K562 (cell line): Measurements from ENCODE around the gene EDEM1. TPM values are rescaled to one million over a fixed set of nuclear protein-coding genes. Genes with fewer than 3 reads are reported as not detected.
A peak's percentile ranks its signal among the peaks of the same experiment; 100 is the strongest.

Experiments used
- AFF1 ChIP-seq, 2 experiments: fragments of 450-650 bp; IDR thresholded peaks; 2 replicates each; pipeline ENCODE4 v1.6.1; 2018; ENCODE audit warnings: mild to moderate bottlenecking in 2 of 2, low read depth in 1 of 2; ENCODE audit not compliant: partially characterized antibody in 2 of 2
- ARID1B ChIP-seq: fragments of 450-650 bp; IDR thresholded peaks from 2 replicates; pipeline ENCODE4 v1.6.1; 2016; ENCODE audit warnings: antibody characterized with exemption, mild to moderate bottlenecking, inconsistent platforms
- ASH1L ChIP-seq: fragments of 450-650 bp; IDR thresholded peaks from 2 replicates; pipeline ENCODE4 v1.6.1; 2018; ENCODE audit warnings: borderline replicate concordance, mild to moderate bottlenecking, low read depth; ENCODE audit not compliant: partially characterized antibody
- ATF3 ChIP-seq, 2 experiments: fragments of 450-650 bp in 1 of 2; sonication (generic) in 1 of 2; formaldehyde crosslinking in 1 of 2; IDR thresholded peaks in 1 of 2; conservative IDR thresholded peaks in 1 of 2; 2 replicates each; pipeline versions ENCODE4 v1.6.1 to v1.8.1; 2016 to 2023; ENCODE audit warnings: mild to moderate bottlenecking in 2 of 2, moderate library complexity in 2 of 2, inconsistent platforms in 1 of 2, missing genetic modification reagents in 1 of 2
- BACH1 ChIP-seq: fragments of 200-800 bp; sonication (Bioruptor generic); IDR thresholded peaks from 2 replicates; pipeline ENCODE4 v1.6.1; 2016; ENCODE audit warnings: missing genetic modification characterization, missing compliant biosample characterization
- CHD2 ChIP-seq: IDR thresholded peaks from 2 replicates; pipeline ENCODE4 v1.6.1; 2011; ENCODE audit warnings: low read depth, low read length
- CREBBP ChIP-seq: IDR thresholded peaks from one replicate; pipeline ENCODE4 v1.6.1; 2012; ENCODE audit warnings: low read depth, mild to moderate bottlenecking, control low read depth, inconsistent platforms, low read length
- ELF1 ChIP-seq: fragments of 200-800 bp; sonication (Bioruptor generic); IDR thresholded peaks from 2 replicates; pipeline ENCODE4 v1.6.1; 2016; ENCODE audit warnings: missing genetic modification characterization, missing compliant biosample characterization
- ESRRA ChIP-seq: fragments of 450-650 bp; IDR thresholded peaks from 2 replicates; pipeline ENCODE4 v1.6.1; 2014; ENCODE audit warnings: low read depth, mild to moderate bottlenecking, moderate library complexity, borderline replicate concordance
- ETV1 ChIP-seq: fragments of 450-650 bp; conservative IDR thresholded peaks from 2 replicates; pipeline ENCODE4 v1.6.1; 2016; ENCODE audit warnings: missing genetic modification characterization, control low read depth, low read depth, missing compliant biosample characterization
- HNRNPLL ChIP-seq: fragments of 200-400 bp; formaldehyde crosslinking; IDR thresholded peaks from 2 replicates; pipeline ENCODE4 v1.6.1; 2017; ENCODE audit warnings: low read length, low read depth, mild to moderate bottlenecking; ENCODE audit not compliant: poor library complexity, severe bottlenecking
- IRF2 ChIP-seq: sonication (generic); formaldehyde crosslinking; IDR thresholded peaks from 2 replicates; pipeline ENCODE4 v1.8.1; 2022; ENCODE audit warnings: mild to moderate bottlenecking, missing genetic modification reagents
- PHTF2 ChIP-seq: fragments of 250-450 bp; sonication (Bioruptor Pico); IDR thresholded peaks from 2 replicates; pipeline ENCODE4 v1.5.0; 2021; ENCODE audit warnings: mild to moderate bottlenecking
- PML ChIP-seq: IDR thresholded peaks from 2 replicates; pipeline ENCODE4 v1.6.1; 2012; ENCODE audit warnings: low read length, inconsistent platforms
- RBM15 ChIP-seq: fragments of 200-400 bp; formaldehyde crosslinking; IDR thresholded peaks from 2 replicates; pipeline ENCODE4 v1.6.1; 2018; ENCODE audit warnings: mild to moderate bottlenecking, low read length, moderate library complexity; ENCODE audit not compliant: insufficient read depth
- SIN3A ChIP-seq, 2 experiments: fragments of 150-350 bp in 1 of 2; IDR thresholded peaks; 2 replicates each; pipeline ENCODE4 v1.6.1; 2011 to 2016; ENCODE audit warnings: borderline replicate concordance in 2 of 2, low read depth in 2 of 2, low read length in 2 of 2, mild to moderate bottlenecking in 2 of 2, moderate library complexity in 2 of 2; ENCODE audit not compliant: control insufficient read depth in 1 of 2
- TFAM ChIP-seq: fragments of 250-450 bp; sonication (Bioruptor Pico); conservative IDR thresholded peaks from 2 replicates; pipeline ENCODE4 v1.5.0; 2021; ENCODE audit warnings: mild to moderate bottlenecking, moderate library complexity
- USF2 ChIP-seq: sonication (generic); formaldehyde crosslinking; IDR thresholded peaks from 2 replicates; pipeline ENCODE4 v1.5.0; 2020; ENCODE audit warnings: missing genetic modification reagents
- ZBTB2 ChIP-seq: fragments of 450-650 bp; IDR thresholded peaks from 2 replicates; pipeline ENCODE4 v1.6.1; 2016; ENCODE audit warnings: antibody characterized with exemption
- polyA plus RNA-seq, 8 experiments: library from polyadenylated mRNA; depleted of rRNA in 4 of 8; stranded (reverse) in 5 of 8; unstranded in 3 of 8; fragments of >200 nt; fragmentation: Nextera tagmentation in 2 of 8; fragmentation: Illumina TruSeq in 1 of 8; extraction: Ambion mirVana in 2 of 8; extraction: Trizol in 1 of 8; gene quantifications; 2 replicates each; pipeline versions ENCODE4 v1.2.1 to v1.2.3, GENCODE V29; 2011 to 2014; ENCODE audit warnings: inconsistent platforms in 1 of 8, missing spikeins in 1 of 8
- total RNA-seq, 7 experiments: library from RNA; depleted of rRNA in 6 of 7; stranded (reverse); fragments of >200 nt in 6 of 7; fragmentation: Illumina TruSeq in 2 of 7; extraction: Trizol in 2 of 7; gene quantifications; 2 replicates each; pipeline versions ENCODE4 v1.2.1 to v1.2.3, GENCODE V29; 2011 to 2021; ENCODE audit warnings: low replicate concordance in 1 of 7

Gene EDEM1
- total and polyA plus RNA-seq, 9 of the 15 experiments (the other 6 are each of a cell fraction or from before 2014, with no cell fraction given) = 6.2 to 36.7 (median 14.3) TPM

GRCh38 chr3:5197470-5198312, 10.2 kb downstream of the EDEM1 start (continued):
- peak; percentile 58 to 85 for TF ChIP-seq AFF1 (IDR thresholded peaks at IDR 0.05; ENCODE audit: low read depth in 1 of 2, partially characterized antibody in 2 of 2)
- peak; percentile 64 for TF ChIP-seq ARID1B
- TF ChIP-seq ATF3 (IDR thresholded peaks at IDR 0.05) = peak; percentile 100
- peak; percentile 88 for TF ChIP-seq ATF3 (CRISPR knock-in tag; conservative IDR thresholded peaks at IDR 0.05)
- no peak for TF ChIP-seq IRF2 (CRISPR knock-in tag)
- TF ChIP-seq TFAM (CRISPR knock-in tag) = no peak
- no peak for TF ChIP-seq ASH1L
- TF ChIP-seq CHD2 = no peak
- 0 out of 2 replicates have a peak, but pooled peaks have one; percentile 41 for TF ChIP-seq PHTF2 (CRISPR knock-in tag)
- no peak for TF ChIP-seq CREBBP
- TF ChIP-seq ETV1 (tag) = peak; percentile 51; the same call in 1 of the 2 replicates
- no peak for TF ChIP-seq USF2 (CRISPR knock-in tag)
- TF ChIP-seq SIN3A (IDR thresholded peaks at IDR 0.05; ENCODE audit: borderline replicate concordance in 2 of 2, control insufficient read depth in 1 of 2, low read depth in 2 of 2, low read length in 2 of 2) = no peak
- no peak for TF ChIP-seq ZBTB2
- TF ChIP-seq ELF1 (tag) = no peak
- no peak for TF ChIP-seq HNRNPLL
- TF ChIP-seq RBM15 = no peak
- TF ChIP-seq BACH1 (tag) = peak; percentile 90
- no peak for TF ChIP-seq PML
- no peak; the same call in 1 of the 2 replicates for TF ChIP-seq ESRRA
